HG02759 (cell line): Measurements from ENCODE around the gene ZFYVE21.

ENCODE experiments used
- ATAC-seq: cut with Tn5 transposase; IDR thresholded peaks from one replicate; pipeline ENCODE4 v1.9.1; 2021; ENCODE audit warnings: mild to moderate bottlenecking, moderate library complexity; ENCODE audit not compliant: unreplicated experiment

The ZFYVE21 gene

DNA sequence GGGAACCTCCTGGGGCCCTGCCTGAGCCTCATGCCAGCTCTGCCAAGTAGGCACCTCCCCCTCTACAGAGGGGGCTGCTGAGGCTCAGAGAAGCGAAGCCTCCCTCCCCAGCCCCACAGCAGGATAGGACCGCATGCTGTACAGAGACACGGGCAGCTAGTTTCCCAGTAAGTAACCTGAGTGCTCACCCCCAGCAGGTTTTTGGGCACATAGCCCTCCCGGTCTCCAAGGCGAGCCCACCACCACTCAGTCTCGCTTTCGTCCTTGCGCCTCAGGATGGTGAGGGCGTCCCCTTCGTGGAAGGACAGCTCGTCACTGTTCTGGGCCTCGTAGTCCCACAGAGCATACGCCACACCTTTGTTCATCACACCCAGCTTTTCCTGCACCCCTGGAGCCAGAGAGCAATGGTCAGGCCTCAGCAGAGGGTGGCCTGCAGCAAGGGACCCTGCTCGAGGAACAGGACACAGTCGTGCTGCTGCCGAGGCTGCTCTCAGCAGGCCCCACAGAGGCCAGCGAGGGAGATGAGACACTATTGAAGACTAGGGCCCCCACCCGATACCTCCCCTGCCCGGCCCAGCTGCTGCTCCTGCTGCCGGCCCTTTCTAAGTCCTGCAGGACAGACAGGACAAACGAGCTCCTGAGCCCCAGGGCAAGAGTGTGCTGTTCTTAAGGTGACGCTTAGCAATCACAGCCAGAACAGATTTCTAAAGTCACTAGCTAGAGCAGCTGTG lies 20.4 kb downstream of the ZFYVE21 start:
- no peak for ATAC-seq

DNA sequence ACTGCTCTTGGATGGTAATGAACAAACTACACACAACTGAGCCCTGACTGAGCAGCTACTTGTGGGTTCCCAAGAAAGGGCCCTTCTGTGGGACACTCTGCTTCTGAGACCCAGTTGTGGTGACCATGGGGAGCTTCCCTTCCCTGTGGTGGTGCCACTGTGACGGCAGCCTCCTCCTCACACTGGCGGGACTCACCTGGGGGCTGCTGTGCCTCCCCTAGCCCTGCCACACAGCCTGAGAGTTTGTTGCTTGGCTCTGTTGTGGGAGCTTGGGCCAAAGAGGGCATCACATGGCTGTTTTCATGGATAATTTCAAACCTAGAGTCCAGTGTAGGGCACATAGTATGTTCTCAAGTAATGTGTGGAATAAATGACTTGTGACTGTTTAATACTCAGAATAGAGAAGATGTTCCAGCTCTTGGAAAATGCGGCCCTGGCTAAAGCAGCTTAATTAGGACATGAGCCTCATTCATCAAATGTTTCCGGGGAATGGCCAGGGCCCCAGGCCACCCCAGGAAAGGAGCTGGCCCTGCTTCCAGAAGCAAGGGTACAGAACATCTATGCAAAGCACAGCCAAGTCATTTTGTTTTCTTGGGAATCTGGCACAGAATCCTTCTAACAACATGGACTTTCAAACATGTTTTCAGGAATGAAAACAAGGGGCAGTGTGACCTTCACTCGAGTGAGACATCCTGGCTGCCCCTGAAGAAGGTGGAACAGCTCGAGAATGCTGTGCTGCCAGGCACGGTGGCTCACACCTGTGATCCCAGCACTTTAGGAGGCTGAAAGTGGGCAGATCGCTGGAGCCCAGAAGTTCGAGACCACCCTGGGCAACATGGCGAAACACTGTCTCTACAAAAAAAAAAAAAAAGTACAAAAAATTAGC lies 21.2 kb downstream of the ZFYVE21 start:
- ATAC-seq = no peak

DNA sequence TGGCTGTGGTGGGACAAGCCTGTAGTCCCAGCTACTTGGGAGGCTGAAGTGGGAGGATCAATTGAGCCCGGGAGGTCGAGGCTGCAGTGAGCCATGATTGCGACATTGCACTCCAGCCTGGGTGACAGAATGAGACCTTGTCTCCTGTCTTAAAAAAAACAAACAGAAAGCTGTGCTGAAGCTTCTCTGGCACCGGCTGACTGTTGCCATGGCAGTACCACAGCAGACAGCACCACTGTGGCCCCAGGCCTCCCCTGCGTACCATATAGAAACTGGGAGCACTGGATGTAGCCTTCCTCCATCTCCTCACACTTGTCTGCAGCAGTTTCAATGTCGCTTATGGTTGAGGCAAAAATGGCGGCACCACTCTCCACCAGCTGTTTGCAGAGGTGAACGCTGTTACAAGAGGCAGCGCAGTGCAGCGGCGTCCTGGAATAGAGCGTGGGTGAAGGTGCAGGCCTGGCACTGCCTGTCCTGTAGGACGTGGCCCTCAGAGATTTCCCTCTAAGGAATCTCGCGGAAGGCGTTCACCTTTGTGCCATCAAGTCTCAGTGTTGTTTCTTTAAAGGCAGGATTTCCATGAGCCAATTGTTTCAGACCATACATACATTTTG lies 21.9 kb downstream of the ZFYVE21 start:
- no peak for ATAC-seq

DNA sequence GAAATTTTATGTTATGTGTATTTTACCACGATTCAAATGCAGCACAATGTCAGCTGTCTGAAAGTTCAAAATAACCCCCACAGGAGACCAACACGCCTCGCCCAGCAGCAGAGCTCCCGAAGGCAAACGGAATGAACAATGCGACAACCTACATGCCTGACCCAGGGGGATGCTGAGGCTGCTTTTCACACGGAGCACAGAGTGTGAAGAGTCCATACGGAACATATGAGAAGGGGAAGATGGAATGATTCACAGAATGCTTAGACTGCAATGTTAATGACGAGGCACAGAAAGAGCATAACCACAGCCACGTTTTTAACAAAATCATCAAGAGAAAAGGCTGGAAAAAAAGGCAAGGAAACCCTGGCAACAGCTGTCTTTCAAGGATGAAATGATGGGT lies 22.6 kb downstream of the ZFYVE21 start:
- ATAC-seq = no peak

GRCh38 chr14:103738701-103739451 lies 23.3 kb downstream of the ZFYVE21 start:
- no peak for ATAC-seq

DNA sequence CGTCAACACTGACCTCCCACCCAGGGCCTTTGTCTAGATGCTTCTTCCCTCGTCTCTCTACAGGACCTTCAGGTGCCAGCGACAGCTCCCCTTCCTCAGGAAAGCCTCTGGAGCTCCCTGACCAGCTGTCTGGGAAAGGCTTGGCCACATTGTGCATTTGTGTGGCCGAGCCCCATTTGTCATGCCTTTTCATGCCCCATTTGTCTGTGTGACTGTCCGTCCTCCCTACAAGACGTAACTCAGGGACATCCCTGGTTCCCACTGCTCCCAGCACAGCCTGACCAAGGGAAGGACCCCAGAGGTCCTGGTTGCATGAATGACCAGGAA lies 23.8 kb downstream of the ZFYVE21 start:
- ATAC-seq = no peak

- ATAC-seq = no peak
Observed at GRCh38 chr14:103739793-103740501, 24.3 kb downstream of the ZFYVE21 start.

DNA sequence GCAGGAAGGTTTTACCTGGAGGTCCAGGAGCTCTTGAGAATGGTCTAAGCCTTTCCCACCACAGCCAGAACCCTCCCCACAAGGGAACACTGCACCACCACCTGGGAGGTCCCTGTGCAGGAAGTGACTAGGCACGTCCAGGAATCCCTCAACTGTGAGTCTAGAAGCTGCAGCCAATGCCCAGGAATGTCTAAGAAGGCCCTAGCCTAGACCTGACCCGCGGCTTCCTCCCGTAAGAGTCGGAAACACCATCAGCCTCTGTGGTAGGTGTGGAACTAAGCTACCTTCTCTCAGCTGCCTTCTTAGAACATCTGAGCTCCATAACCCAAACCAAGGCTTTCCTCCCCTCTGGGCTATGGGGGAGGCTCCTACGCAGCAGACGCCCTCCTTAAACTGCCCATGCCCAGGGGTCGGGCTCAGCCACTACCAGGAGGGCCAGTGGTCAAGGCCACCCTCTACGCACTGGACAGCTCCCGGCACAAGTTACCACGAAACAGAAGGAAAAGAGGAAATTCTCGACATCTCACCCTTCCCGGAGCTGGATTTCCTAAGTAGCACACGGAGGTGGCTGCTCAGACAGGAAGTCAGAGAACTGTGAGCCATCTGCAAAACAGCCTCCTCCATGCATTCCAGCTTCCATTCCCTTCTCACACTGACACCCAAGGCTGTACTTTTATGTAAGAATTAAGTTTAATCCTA lies 25.5 kb downstream of the ZFYVE21 start:
- ATAC-seq = no peak

DNA sequence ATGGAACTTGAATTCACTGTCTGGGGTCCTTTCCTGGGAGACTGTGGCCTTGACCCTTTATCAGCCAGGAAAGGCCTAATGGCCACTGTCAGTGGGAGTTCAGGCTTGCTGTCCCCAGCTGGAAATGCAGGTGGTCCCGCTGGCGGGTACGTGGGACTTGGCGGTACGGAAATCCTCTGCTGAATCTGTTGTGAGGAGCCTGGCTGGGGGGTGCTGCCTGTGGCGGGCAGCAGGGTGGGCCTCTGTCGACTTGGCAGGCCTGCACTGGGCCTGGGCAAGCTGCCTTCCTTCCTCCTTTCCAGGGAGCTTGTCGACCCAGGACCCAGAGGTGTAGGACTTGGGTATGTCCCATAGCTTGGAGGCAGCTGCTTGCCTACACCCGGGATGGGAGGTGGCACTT lies 26.3 kb downstream of the ZFYVE21 start:
- ATAC-seq = no peak

- no peak for ATAC-seq
Observed at GRCh38 chr14:103742499-103743255, 27.1 kb downstream of the ZFYVE21 start.

DNA sequence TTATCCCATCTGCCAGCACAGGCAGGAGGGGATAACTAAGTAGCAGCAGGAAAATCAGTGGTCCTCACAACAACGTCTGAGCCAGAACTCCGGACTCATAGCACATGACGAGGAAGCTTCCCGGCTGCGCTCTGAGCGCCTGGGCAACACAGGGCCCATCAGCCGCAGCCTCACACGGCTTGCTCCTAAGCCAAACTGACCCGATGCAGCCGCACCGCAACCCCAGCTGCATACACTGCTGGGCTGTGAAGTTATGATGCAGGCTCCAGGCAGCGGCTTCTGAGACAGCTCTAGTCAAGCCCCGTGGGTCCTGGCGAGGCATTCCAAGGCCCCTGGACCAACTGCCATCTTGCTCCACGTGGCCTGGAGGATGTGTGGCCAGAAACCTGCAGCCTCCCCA lies 28.1 kb downstream of the ZFYVE21 start:
- no peak for ATAC-seq

- ATAC-seq = no peak
Observed at GRCh38 chr14:103744621-103745395, 29.2 kb downstream of the ZFYVE21 start.

DNA sequence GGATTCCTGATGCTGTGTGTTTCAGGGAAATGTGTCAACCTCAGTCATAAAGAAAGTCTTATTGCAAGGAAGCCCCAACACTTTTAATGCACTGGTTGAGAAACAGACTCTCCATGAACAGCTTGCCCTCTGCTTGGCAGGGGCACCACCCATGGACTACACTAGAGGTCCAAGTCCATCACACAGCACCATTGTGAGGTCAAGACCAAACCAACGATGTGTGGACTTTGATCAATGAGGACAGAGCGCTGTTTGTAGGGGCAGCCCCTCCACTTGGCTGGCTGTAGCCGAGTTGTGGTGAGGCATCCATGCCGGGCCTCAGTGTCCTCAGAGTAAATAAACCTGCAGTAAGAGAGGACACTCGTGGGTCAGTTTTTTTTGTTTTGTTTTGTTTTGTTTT lies 29.8 kb downstream of the ZFYVE21 start:
- no peak for ATAC-seq

- ATAC-seq = no peak
Observed at GRCh38 chr14:103746701-103747100, 31.1 kb downstream of the ZFYVE21 start.

GRCh38 chr14:103748534-103748857 lies 32.9 kb downstream of the ZFYVE21 start:
- ATAC-seq = no peak

GRCh38 chr14:103749452-103749851 lies 33.8 kb downstream of the ZFYVE21 start:
- ATAC-seq = no peak

DNA sequence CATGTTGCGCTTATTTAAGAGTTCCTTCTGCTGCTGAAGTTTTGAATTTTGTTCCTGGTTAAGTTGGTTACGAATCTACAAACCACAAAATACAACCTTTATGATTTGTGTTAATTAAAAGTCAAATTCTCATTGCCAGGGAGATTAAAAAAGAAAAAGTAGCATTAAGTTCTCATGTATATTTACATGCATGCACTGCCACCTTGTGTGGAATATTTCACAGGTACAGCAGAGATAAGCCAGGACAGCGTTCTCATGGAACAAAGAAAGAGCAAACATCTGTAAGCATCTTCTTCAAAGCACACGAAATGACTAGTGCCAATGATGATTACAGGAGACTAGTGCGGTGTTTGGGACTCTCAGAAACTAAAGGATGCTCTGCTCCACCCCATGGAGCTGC lies 34.2 kb downstream of the ZFYVE21 start:
- no peak for ATAC-seq

DNA sequence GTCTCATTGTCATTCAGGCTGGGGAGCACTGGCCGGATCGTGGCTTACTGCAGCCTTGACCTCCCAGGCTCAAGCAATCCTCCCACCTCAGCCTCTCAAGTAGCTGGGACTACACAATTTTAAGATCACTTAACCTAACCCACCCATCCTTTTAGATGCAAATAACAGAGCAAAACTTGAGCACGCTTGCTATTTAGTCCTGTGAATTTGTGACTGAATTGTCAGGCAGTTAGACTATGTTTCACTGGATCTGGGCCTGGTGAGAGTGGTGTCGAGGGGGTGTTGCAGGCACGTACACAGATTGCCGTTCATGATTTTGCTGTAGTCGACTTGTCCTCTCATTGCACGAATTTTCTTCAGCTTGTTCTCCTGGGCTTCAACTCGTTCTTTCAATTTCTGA lies 38.2 kb downstream of the ZFYVE21 start:
- ATAC-seq = no peak

GRCh38 chr14:103755060-103755459 lies 39.5 kb downstream of the ZFYVE21 start:
- ATAC-seq = no peak
